HUES64 (cell line): ENCODE data around the gene GALK2.
"Not testable (repeated sequence)": the region's sequence is repeated elsewhere in the genome, so short reads cannot be mapped to it uniquely, and the experiment has no call there.

Experiments
- H3K27ac ChIP-seq: 2 replicates; pipeline ENCODE4 v1.7.0; 2013; ENCODE audit warnings: low read depth, low read length, inconsistent platforms
- H3K27me3 ChIP-seq: 2 replicates; pipeline ENCODE4 v1.6.1; 2013; ENCODE audit warnings: mild to moderate bottlenecking, low read length; ENCODE audit not compliant: insufficient read depth
- H3K36me3 ChIP-seq: 2 replicates; pipeline ENCODE4 v1.6.1; 2013; ENCODE audit warnings: mild to moderate bottlenecking, low read length; ENCODE audit not compliant: insufficient read depth
- H3K4me1 ChIP-seq: 2 replicates; pipeline ENCODE4 v1.6.1; 2013; ENCODE audit warnings: mild to moderate bottlenecking, low read length, moderate library complexity; ENCODE audit not compliant: insufficient read depth
- H3K4me3 ChIP-seq: 2 replicates; pipeline ENCODE4 v1.5.1; 2013; ENCODE audit warnings: mild to moderate bottlenecking, low read length, moderate library complexity
- H3K9ac ChIP-seq: 2 replicates; pipeline ENCODE4 v1.6.1; 2013; ENCODE audit warnings: mild to moderate bottlenecking, low read depth, low read length
- H3K9me3 ChIP-seq: 2 replicates; pipeline ENCODE4 v1.6.1; 2013; ENCODE audit warnings: low read depth, low read length; ENCODE audit not compliant: insufficient read depth
- WGBS: fragments of 150-250, 120-280 bp; methylation state at CpG from one replicate; pipeline ENCODE4 v1.1.7; 2013; ENCODE audit warnings: missing lambda C conversion rate; 5-methylcytosine and 5-hydroxymethylcytosine counted together

GALK2 gene

DNA sequence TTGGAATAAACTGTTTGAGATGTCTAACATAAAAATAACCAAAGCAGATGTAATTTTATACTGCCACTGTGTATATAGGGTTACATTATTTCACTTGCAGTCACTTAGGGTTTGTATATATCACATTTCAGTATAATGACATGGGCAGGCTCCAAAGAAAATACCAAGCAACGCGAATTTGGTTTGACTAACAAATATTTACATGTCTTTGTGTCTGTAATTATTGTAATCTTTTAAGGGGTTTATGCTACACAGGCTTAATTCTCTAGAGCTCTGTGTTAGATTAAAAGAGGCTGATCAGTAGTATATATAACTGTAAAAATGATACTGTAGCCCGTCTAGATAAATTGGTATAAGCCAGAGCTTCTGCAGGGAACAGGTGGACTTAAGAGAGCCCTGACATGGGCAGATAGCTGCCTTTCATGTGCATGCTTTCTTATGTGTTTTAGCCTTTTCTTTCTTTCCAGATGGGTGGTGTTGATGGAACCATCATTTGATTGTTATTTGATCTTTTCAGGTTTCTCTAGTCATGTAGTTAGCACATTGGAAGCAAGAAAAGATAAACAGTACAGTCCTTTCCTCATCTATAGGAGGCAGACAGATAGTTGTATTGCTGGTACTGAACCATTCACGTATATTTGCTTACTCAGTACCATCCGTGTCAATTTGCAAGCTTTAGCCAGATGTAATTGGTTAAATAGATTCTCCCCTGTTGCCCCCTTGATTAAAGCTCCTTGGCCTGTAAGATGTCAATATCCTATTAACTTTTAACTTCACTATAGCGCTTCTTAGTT is 86.1 kb downstream of the GALK2 start:
- Histone ChIP-seq H3K9ac (no peak overlapping the region), H3K9me3 (no peaks in the 10 kb centered on the region; the same call in 1 of the 2 replicates), H3K36me3 (no peaks in the 10 kb centered on the region), H3K4me1 (no peaks in the 10 kb centered on the region), H3K27me3 (no peaks in the 10 kb centered on the region), H3K4me3 (no peak overlapping the region), H3K27ac (no peak overlapping the region)
- 92% methylated on average over 5 of the region's 6 CpGs for WGBS

- not testable (repeated sequence) for H3K27ac ChIP-seq, H3K4me1 ChIP-seq, H3K4me3 ChIP-seq, H3K36me3 ChIP-seq, H3K27me3 ChIP-seq, H3K9ac ChIP-seq
- H3K9me3 ChIP-seq, result peaks cover 18% of the 10 kb centered on the region
- WGBS, result 93% methylated on average over 12 of the region's 12 CpGs
Observed at GRCh38 chr15:49265117-49265516, 95.1 kb downstream of the GALK2 start.

GRCh38 chr15:49265911-49266310 is 95.9 kb downstream of the GALK2 start:
- H3K4me3 ChIP-seq, result no peak overlapping the region
- no peak overlapping the region for H3K27ac ChIP-seq
- H3K9ac ChIP-seq, result no peak overlapping the region
- no peaks in the 10 kb centered on the region for H3K27me3 ChIP-seq
- H3K9me3 ChIP-seq, result peaks cover 18% of the 10 kb centered on the region
- H3K4me1 ChIP-seq, result peaks cover 4% of the 10 kb centered on the region; the same call in 1 of the 2 replicates
- peaks cover 2% of the 10 kb centered on the region; the same call in 1 of the 2 replicates for H3K36me3 ChIP-seq
- 96% methylated on average over 3 of the region's 3 CpGs for WGBS

DNA sequence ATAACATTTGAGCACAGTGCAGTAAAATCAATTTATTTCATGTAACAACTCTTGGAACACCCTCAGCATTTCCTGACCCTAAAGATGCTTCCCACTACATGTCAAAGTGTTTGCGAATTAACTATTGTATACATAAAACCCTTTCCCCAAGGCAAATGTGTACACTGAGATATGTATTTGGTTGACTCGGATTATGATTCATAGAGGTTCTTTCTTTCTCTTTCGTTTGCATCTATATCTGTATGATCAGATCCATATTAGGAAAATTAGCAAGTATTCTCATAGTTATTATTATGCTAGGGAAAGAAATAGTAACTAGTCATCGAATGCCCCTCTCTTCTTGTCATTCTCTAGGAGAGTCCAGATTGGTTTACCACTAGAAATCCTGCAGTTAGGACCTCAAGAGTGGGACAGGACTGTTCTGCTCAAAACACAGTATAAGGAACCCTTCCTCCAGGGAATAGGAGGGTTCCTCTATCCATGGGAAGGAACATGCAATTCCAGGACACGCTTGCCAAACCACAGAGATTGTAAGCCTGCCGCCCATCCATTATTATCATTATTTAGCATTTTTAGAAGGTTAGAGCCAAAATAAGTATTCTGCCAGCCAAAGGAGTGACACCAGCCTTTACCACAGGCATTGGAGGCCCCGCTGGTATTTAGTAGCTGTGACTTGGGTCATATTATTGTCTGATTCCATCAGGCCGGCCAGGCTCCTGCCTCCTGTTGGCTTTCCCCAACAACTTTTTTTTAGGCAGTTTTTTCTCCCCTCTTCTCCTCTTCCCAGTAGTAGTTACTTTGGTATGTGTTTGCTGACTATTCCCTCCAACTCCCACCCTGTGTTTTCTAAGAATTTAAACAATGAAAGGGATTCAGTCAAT is 100.7 kb downstream of the GALK2 start:
- Histone ChIP-seq H3K27me3 (no peaks in the 10 kb centered on the region), H3K9me3 (peaks cover 9% of the 10 kb centered on the region), H3K4me1 (peaks cover 30% of the 10 kb centered on the region), H3K27ac (peak overlapping the region; percentile 1; the same call in 1 of the 2 replicates), H3K36me3 (peaks cover under 1% of the 10 kb centered on the region; the same call in 1 of the 2 replicates), H3K9ac (no peak overlapping the region), H3K4me3 (no peak overlapping the region)
- WGBS, result 97% methylated on average over 4 of the region's 8 CpGs

GRCh38 chr15:49273734-49274318 is 103.8 kb downstream of the GALK2 start:
- H3K36me3 ChIP-seq, result no peaks in the 10 kb centered on the region
- no peak overlapping the region for H3K4me3 ChIP-seq
- no peaks in the 10 kb centered on the region for H3K27me3 ChIP-seq
- no peak overlapping the region for H3K27ac ChIP-seq
- 94% methylated on average over 2 of the region's 2 CpGs for WGBS
- H3K4me1 ChIP-seq, result peaks cover 30% of the 10 kb centered on the region
- no peaks in the 10 kb centered on the region for H3K9me3 ChIP-seq
- no peak overlapping the region for H3K9ac ChIP-seq

- WGBS, result 90% methylated on average over 5 of the region's 5 CpGs
- H3K27ac ChIP-seq, result no peak overlapping the region
- no peak overlapping the region for H3K4me3 ChIP-seq
- H3K4me1 ChIP-seq, result peaks cover 2% of the 10 kb centered on the region; the same call in 1 of the 2 replicates
- 0 out of 2 replicates have a peak, but pooled peaks cover 4% of the 10 kb centered on the region for H3K36me3 ChIP-seq
- no peaks in the 10 kb centered on the region for H3K9me3 ChIP-seq
- no peak overlapping the region for H3K9ac ChIP-seq
- no peaks in the 10 kb centered on the region for H3K27me3 ChIP-seq
Observed at GRCh38 chr15:49278751-49279150, 108.7 kb downstream of the GALK2 start.

DNA sequence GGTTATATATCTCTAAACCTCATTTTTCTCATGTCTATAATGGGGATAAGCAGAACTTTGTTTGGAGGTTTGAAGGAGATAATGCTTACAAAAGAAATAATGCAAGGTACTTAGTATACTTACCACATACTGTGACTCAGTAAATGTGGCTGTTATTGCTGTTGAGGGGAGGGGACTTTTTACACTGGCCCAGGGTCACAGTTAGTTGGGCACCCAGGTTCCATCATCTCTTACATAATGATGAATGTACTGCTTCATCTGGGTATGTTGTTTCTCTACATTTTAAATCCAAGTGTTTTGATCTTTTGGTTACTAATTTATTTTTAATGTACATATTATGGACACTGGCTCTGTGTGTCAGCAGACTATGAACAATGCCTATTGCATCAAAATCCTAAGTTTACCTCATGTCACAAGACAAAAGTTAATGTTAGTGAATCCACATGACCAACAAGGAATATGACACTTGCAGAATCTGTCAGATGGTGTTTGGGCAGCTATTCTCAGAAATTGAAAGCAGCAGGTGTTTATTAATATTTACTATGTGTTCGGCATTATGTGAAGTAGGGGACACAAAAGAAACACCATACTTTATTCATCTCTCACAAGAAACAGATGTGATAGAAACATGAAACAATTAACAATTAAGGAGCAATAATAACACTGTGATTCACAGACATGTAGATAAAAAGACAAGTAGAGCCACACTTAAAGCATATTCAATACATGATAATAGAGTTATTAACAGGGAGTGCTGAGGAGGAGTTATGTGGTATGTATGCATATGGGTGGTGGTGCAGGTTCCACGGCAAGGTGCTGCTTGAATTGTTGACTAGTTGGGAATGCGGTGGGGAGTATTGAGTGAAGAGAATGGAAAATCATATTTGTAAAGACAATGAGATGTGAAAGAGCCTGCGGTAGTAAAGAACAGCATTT is 109.7 kb downstream of the GALK2 start:
- 92% methylated on average over 3 of the region's 4 CpGs for WGBS
- Histone ChIP-seq H3K9me3 (no peaks in the 10 kb centered on the region), H3K27me3 (no peaks in the 10 kb centered on the region), H3K4me3 (no peak overlapping the region), H3K27ac (no peak overlapping the region), H3K9ac (no peak overlapping the region), H3K4me1 (no peaks in the 10 kb centered on the region), H3K36me3 (0 out of 2 replicates have a peak, but pooled peaks cover 4% of the 10 kb centered on the region)

- Histone ChIP-seq H3K36me3 (peaks cover 10% of the 10 kb centered on the region; the same call in 1 of the 2 replicates), H3K27me3 (no peaks in the 10 kb centered on the region), H3K4me3 (no peak overlapping the region), H3K27ac (no peak overlapping the region), H3K9ac (no peak overlapping the region), H3K9me3 (no peaks in the 10 kb centered on the region), H3K4me1 (no peaks in the 10 kb centered on the region)
- 100% methylated on average over 1 of the region's 1 CpG for WGBS
Observed at GRCh38 chr15:49282366-49282765, 112.3 kb downstream of the GALK2 start.

DNA sequence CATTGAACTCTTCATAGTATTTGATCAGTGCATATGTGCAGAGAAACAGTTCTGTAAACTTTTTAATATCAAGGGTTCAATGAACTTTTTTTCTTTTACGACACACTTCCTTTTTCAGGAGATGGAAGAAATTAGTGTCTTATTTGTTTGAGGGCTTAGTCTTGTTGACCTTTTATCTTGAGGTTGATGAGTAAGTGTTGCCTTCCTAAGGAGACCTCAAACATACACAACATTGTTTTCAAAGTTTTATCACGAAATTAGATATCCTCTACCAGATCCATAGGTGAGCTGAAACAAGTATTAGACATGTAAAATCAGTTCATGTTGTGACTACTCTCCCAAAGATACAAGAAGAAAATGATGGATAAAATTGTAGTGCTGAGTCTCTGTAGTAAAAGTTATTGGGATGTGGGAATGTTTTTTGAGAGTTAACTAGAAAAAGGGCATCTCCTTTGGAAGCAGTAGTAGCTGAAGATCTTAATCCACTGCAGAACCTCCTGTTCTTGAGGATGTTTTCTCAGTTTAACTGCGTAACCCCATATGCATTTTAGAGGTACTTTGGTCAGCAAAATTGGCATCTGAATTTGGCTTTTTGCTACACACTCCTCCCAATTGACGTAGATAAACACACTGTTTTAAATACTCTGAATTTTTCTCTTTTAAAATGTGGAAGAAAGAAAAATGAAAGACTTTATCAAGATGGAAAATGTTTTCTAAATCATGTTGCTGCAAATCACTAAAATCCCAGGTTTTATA is 116.8 kb downstream of the GALK2 start:
- H3K4me1 ChIP-seq, result peaks cover 9% of the 10 kb centered on the region; the same call in 1 of the 2 replicates
- H3K9me3 ChIP-seq, result no peaks in the 10 kb centered on the region
- H3K9ac ChIP-seq, result no peak overlapping the region
- peaks cover 10% of the 10 kb centered on the region; the same call in 1 of the 2 replicates for H3K36me3 ChIP-seq
- no peak overlapping the region for H3K4me3 ChIP-seq
- H3K27ac ChIP-seq, result no peak overlapping the region
- WGBS, result 77% methylated on average over 2 of the region's 4 CpGs
- no peaks in the 10 kb centered on the region for H3K27me3 ChIP-seq

GRCh38 chr15:49287481-49287880 is 117.4 kb downstream of the GALK2 start:
- Histone ChIP-seq H3K36me3 (peaks cover 12% of the 10 kb centered on the region), H3K27ac (no peak overlapping the region), H3K9me3 (no peaks in the 10 kb centered on the region), H3K4me3 (no peak overlapping the region), H3K9ac (no peak overlapping the region), H3K4me1 (peaks cover 9% of the 10 kb centered on the region; the same call in 1 of the 2 replicates), H3K27me3 (no peaks in the 10 kb centered on the region)
